Measurements from ENCODE around the gene HDGFL3. TPM values are rescaled to one million over a fixed set of nuclear protein-coding genes. Genes with fewer than 3 reads are reported as not detected.

Gene HDGFL3
- total RNA-seq, 1 donor from 2014 or later = 11.5 TPM

GRCh38 chr15:83199288-83199687 lies 8.3 kb downstream of the HDGFL3 start:
- no peak overlapping the region for H3K4me3 ChIP-seq (ENCODE audit: low read length in 3 of 3)
- no peaks in the 10 kb centered on the region for H3K27me3 ChIP-seq (ENCODE audit: control insufficient read depth in 3 of 3, insufficient read depth in 3 of 3, low read length in 3 of 3)
- H3K4me1 ChIP-seq (ENCODE audit: control insufficient read depth in 3 of 3, insufficient read depth in 3 of 3, low read length in 3 of 3) = no peaks in the 10 kb centered on the region
- H3K27ac ChIP-seq (ENCODE audit: low read depth, low read length) = no peak overlapping the region
- no peaks in the 10 kb centered on the region for H3K9me3 ChIP-seq (ENCODE audit: control insufficient read depth in 3 of 3, low read length in 3 of 3)
- H3K36me3 ChIP-seq (ENCODE audit: control insufficient read depth in 3 of 3, insufficient read depth in 3 of 3, low read length in 3 of 3) = no peaks in the 10 kb centered on the region
- H3K9ac ChIP-seq (ENCODE audit: low read depth in 1 of 3, low read length in 3 of 3) = no peak overlapping the region

GRCh38 chr15:83198476-83198875 lies 9.1 kb downstream of the HDGFL3 start:
- Histone ChIP-seq H3K36me3 (ENCODE audit: control insufficient read depth in 3 of 3, insufficient read depth in 3 of 3, low read length in 3 of 3) (no peaks in the 10 kb centered on the region), H3K27me3 (ENCODE audit: control insufficient read depth in 3 of 3, insufficient read depth in 3 of 3, low read length in 3 of 3) (no peaks in the 10 kb centered on the region), H3K4me1 (ENCODE audit: control insufficient read depth in 3 of 3, insufficient read depth in 3 of 3, low read length in 3 of 3) (no peaks in the 10 kb centered on the region), H3K27ac (ENCODE audit: low read depth, low read length) (no peak overlapping the region), H3K9ac (ENCODE audit: low read depth in 1 of 3, low read length in 3 of 3) (no peak overlapping the region), H3K4me3 (ENCODE audit: low read length in 3 of 3) (no peak overlapping the region), H3K9me3 (ENCODE audit: control insufficient read depth in 3 of 3, low read length in 3 of 3) (no peaks in the 10 kb centered on the region)

- Histone ChIP-seq H3K36me3 (ENCODE audit: control insufficient read depth in 3 of 3, insufficient read depth in 3 of 3, low read length in 3 of 3) (no peaks in the 10 kb centered on the region), H3K4me1 (ENCODE audit: control insufficient read depth in 3 of 3, insufficient read depth in 3 of 3, low read length in 3 of 3) (peaks cover 0 to 3% (median 0%) of the 10 kb centered on the region in 3 donors), H3K27me3 (ENCODE audit: control insufficient read depth in 3 of 3, insufficient read depth in 3 of 3, low read length in 3 of 3) (no peaks in the 10 kb centered on the region), H3K27ac (ENCODE audit: low read depth, low read length) (no peak overlapping the region), H3K4me3 (ENCODE audit: low read length in 3 of 3) (no peak overlapping the region), H3K9ac (ENCODE audit: low read depth in 1 of 3, low read length in 3 of 3) (no peak overlapping the region), H3K9me3 (ENCODE audit: control insufficient read depth in 3 of 3, low read length in 3 of 3) (no peaks in the 10 kb centered on the region)
Measured at GRCh38 chr15:83194528-83194927, 13.1 kb downstream of the HDGFL3 start.

GRCh38 chr15:83193721-83194120 lies 13.9 kb downstream of the HDGFL3 start:
- peaks cover 0 to 3% (median 0%) of the 10 kb centered on the region in 3 donors for H3K4me1 ChIP-seq (ENCODE audit: control insufficient read depth in 3 of 3, insufficient read depth in 3 of 3, low read length in 3 of 3)
- no peak overlapping the region for H3K4me3 ChIP-seq (ENCODE audit: low read length in 3 of 3)
- no peak overlapping the region for H3K9ac ChIP-seq (ENCODE audit: low read depth in 1 of 3, low read length in 3 of 3)
- H3K27me3 ChIP-seq (ENCODE audit: control insufficient read depth in 3 of 3, insufficient read depth in 3 of 3, low read length in 3 of 3) = no peaks in the 10 kb centered on the region
- H3K9me3 ChIP-seq (ENCODE audit: control insufficient read depth in 3 of 3, low read length in 3 of 3) = no peaks in the 10 kb centered on the region
- no peaks in the 10 kb centered on the region for H3K36me3 ChIP-seq (ENCODE audit: control insufficient read depth in 3 of 3, insufficient read depth in 3 of 3, low read length in 3 of 3)
- no peak overlapping the region for H3K27ac ChIP-seq (ENCODE audit: low read depth, low read length)

- Histone ChIP-seq H3K27ac (ENCODE audit: low read depth, low read length) (no peak overlapping the region), H3K4me1 (ENCODE audit: control insufficient read depth in 3 of 3, insufficient read depth in 3 of 3, low read length in 3 of 3) (peaks cover 0 to 3% (median 0%) of the 10 kb centered on the region in 3 donors), H3K9ac (ENCODE audit: low read depth in 1 of 3, low read length in 3 of 3) (no peak overlapping the region), H3K9me3 (ENCODE audit: control insufficient read depth in 3 of 3, low read length in 3 of 3) (no peaks in the 10 kb centered on the region), H3K27me3 (ENCODE audit: control insufficient read depth in 3 of 3, insufficient read depth in 3 of 3, low read length in 3 of 3) (no peaks in the 10 kb centered on the region), H3K36me3 (ENCODE audit: control insufficient read depth in 3 of 3, insufficient read depth in 3 of 3, low read length in 3 of 3) (no peaks in the 10 kb centered on the region), H3K4me3 (ENCODE audit: low read length in 3 of 3) (no peak overlapping the region)
Measured at GRCh38 chr15:83192742-83193141, 14.9 kb downstream of the HDGFL3 start.

- Histone ChIP-seq H3K9ac (ENCODE audit: low read depth in 1 of 3, low read length in 3 of 3) (no peak overlapping the region), H3K4me3 (ENCODE audit: low read length in 3 of 3) (no peak overlapping the region)
Measured at GRCh38 chr15:83190450-83190849, 17.2 kb downstream of the HDGFL3 start.

GRCh38 chr15:83185561-83185960 lies 22.1 kb downstream of the HDGFL3 start:
- Histone ChIP-seq H3K4me3 (ENCODE audit: low read length in 3 of 3) (no peak overlapping the region), H3K9ac (ENCODE audit: low read depth in 1 of 3, low read length in 3 of 3) (no peak overlapping the region), H3K4me1 (ENCODE audit: control insufficient read depth in 3 of 3, insufficient read depth in 3 of 3, low read length in 3 of 3) (no peaks in the 10 kb centered on the region), H3K36me3 (ENCODE audit: control insufficient read depth in 3 of 3, insufficient read depth in 3 of 3, low read length in 3 of 3) (no peaks in the 10 kb centered on the region), H3K27ac (ENCODE audit: low read depth, low read length) (no peak overlapping the region), H3K9me3 (ENCODE audit: control insufficient read depth in 3 of 3, low read length in 3 of 3) (no peaks in the 10 kb centered on the region), H3K27me3 (ENCODE audit: control insufficient read depth in 3 of 3, insufficient read depth in 3 of 3, low read length in 3 of 3) (no peaks in the 10 kb centered on the region)

More at GRCh38 chr15:83190450-83190849, 17.2 kb downstream of the HDGFL3 start:
- Histone ChIP-seq H3K36me3 (ENCODE audit: control insufficient read depth in 3 of 3, insufficient read depth in 3 of 3, low read length in 3 of 3) (no peaks in the 10 kb centered on the region), H3K27ac (ENCODE audit: low read depth, low read length) (no peak overlapping the region), H3K27me3 (ENCODE audit: control insufficient read depth in 3 of 3, insufficient read depth in 3 of 3, low read length in 3 of 3) (no peaks in the 10 kb centered on the region), H3K4me1 (ENCODE audit: control insufficient read depth in 3 of 3, insufficient read depth in 3 of 3, low read length in 3 of 3) (peaks cover 0 to 3% (median 0%) of the 10 kb centered on the region in 3 donors), H3K9me3 (ENCODE audit: control insufficient read depth in 3 of 3, low read length in 3 of 3) (no peaks in the 10 kb centered on the region)

- H3K36me3 ChIP-seq (ENCODE audit: control insufficient read depth in 3 of 3, insufficient read depth in 3 of 3, low read length in 3 of 3) = peaks cover 0 to 4% (median 0%) of the 10 kb centered on the region in 3 donors
- no peak overlapping the region for H3K4me3 ChIP-seq (ENCODE audit: low read length in 3 of 3)
- H3K9me3 ChIP-seq (ENCODE audit: control insufficient read depth in 3 of 3, low read length in 3 of 3) = no peaks in the 10 kb centered on the region
- no peak overlapping the region for H3K27ac ChIP-seq (ENCODE audit: low read depth, low read length)
- H3K27me3 ChIP-seq (ENCODE audit: control insufficient read depth in 3 of 3, insufficient read depth in 3 of 3, low read length in 3 of 3) = no peaks in the 10 kb centered on the region
- no peaks in the 10 kb centered on the region for H3K4me1 ChIP-seq (ENCODE audit: control insufficient read depth in 3 of 3, insufficient read depth in 3 of 3, low read length in 3 of 3)
- H3K9ac ChIP-seq (ENCODE audit: low read depth in 1 of 3, low read length in 3 of 3) = no peak overlapping the region
Measured at GRCh38 chr15:83178869-83179325, 28.7 kb downstream of the HDGFL3 start.

- Histone ChIP-seq H3K4me3 (ENCODE audit: low read length in 3 of 3) (no peak overlapping the region), H3K9me3 (ENCODE audit: control insufficient read depth in 3 of 3, low read length in 3 of 3) (no peaks in the 10 kb centered on the region), H3K9ac (ENCODE audit: low read depth in 1 of 3, low read length in 3 of 3) (no peak overlapping the region), H3K27ac (ENCODE audit: low read depth, low read length) (no peak overlapping the region), H3K36me3 (ENCODE audit: control insufficient read depth in 3 of 3, insufficient read depth in 3 of 3, low read length in 3 of 3) (peaks cover 0 to 4% (median 0%) of the 10 kb centered on the region in 3 donors), H3K4me1 (ENCODE audit: control insufficient read depth in 3 of 3, insufficient read depth in 3 of 3, low read length in 3 of 3) (no peaks in the 10 kb centered on the region), H3K27me3 (ENCODE audit: control insufficient read depth in 3 of 3, insufficient read depth in 3 of 3, low read length in 3 of 3) (no peaks in the 10 kb centered on the region)
Measured at GRCh38 chr15:83178390-83178789, 29.2 kb downstream of the HDGFL3 start.

- Histone ChIP-seq H3K27ac (ENCODE audit: low read depth, low read length) (no peak overlapping the region), H3K4me3 (ENCODE audit: low read length in 3 of 3) (no peak overlapping the region), H3K27me3 (ENCODE audit: control insufficient read depth in 3 of 3, insufficient read depth in 3 of 3, low read length in 3 of 3) (no peaks in the 10 kb centered on the region), H3K9ac (ENCODE audit: low read depth in 1 of 3, low read length in 3 of 3) (no peak overlapping the region), H3K4me1 (ENCODE audit: control insufficient read depth in 3 of 3, insufficient read depth in 3 of 3, low read length in 3 of 3) (no peaks in the 10 kb centered on the region), H3K9me3 (ENCODE audit: control insufficient read depth in 3 of 3, low read length in 3 of 3) (peaks cover 0 to 2% (median 0%) of the 10 kb centered on the region in 3 donors), H3K36me3 (ENCODE audit: control insufficient read depth in 3 of 3, insufficient read depth in 3 of 3, low read length in 3 of 3) (peaks cover 0 to 4% (median 0%) of the 10 kb centered on the region in 3 donors)
Measured at GRCh38 chr15:83174891-83175290, 32.7 kb downstream of the HDGFL3 start.

Measured in skeletal muscle tissue (tissue), 4 donors.